ENCODE measurements around the gene MAP1LC3B.
A peak's percentile ranks its signal among the peaks of the same experiment; 100 is the strongest.

The MAP1LC3B gene

GRCh38 chr16:87350681-87351319 lies 41.3 kb upstream of the MAP1LC3B start:
- no peak overlapping the region for H2BK5ac ChIP-seq (ENCODE audit: low read length)
- H4K91ac ChIP-seq (ENCODE audit: low read depth, low read length, poor library complexity), result no peak overlapping the region
- no peak overlapping the region for H2AFZ ChIP-seq (ENCODE audit: low read length)
- H3K9me3 ChIP-seq (replicated peaks in 1 of 2; ENCODE audit: control insufficient read depth in 2 of 2, insufficient read depth in 1 of 2, low read depth in 1 of 2, low read length in 2 of 2), result peaks cover 0 to 2% of the 10 kb centered on the region in 2 donors
- no peak overlapping the region for H3K27ac ChIP-seq (replicated peaks; ENCODE audit: low read length)
- H2AK5ac ChIP-seq (ENCODE audit: low read depth, low read length), result no peak overlapping the region
- DNase-seq (ENCODE audit: low spot score), result no peak
- no peak overlapping the region for H3K4me3 ChIP-seq (ENCODE audit: low read length in 2 of 2)
- no peaks in the 10 kb centered on the region for H3K27me3 ChIP-seq (ENCODE audit: control insufficient read depth in 3 of 3, insufficient read depth in 3 of 3, low read depth in 1 of 3, low read length in 3 of 3)
- H3K36me3 ChIP-seq (replicated peaks in 1 of 2; ENCODE audit: control insufficient read depth in 2 of 2, insufficient read depth in 2 of 2, low read length in 2 of 2), result peaks cover 2 to 9% of the 10 kb centered on the region in 2 donors
- H2BK15ac ChIP-seq (ENCODE audit: low read length), result no peak overlapping the region
- H3K14ac ChIP-seq (ENCODE audit: low read length), result no peak overlapping the region
- no peak overlapping the region for H3K4ac ChIP-seq (ENCODE audit: low read length)
- H3K18ac ChIP-seq (ENCODE audit: low read length), result no peak overlapping the region
- H3K23ac ChIP-seq (ENCODE audit: low read depth, low read length, poor library complexity), result no peak overlapping the region
- H3K4me2 ChIP-seq (ENCODE audit: insufficient read depth, low read length, poor library complexity, severe bottlenecking), result no peak overlapping the region
- H2BK12ac ChIP-seq (ENCODE audit: low read length), result no peak overlapping the region
- no peak overlapping the region for H4K8ac ChIP-seq (ENCODE audit: low read depth, low read length)
- WGBS, 2 donors (ENCODE audit: extremely low coverage in 2 of 2, insufficient read length in 2 of 2, insufficient replicate concordance in 1 of 2), result no CpG with 5 or more reads among the region's 23 CpGs
- no peak overlapping the region for H2BK120ac ChIP-seq (ENCODE audit: low read depth, low read length)
- H3K4me1 ChIP-seq (ENCODE audit: control insufficient read depth in 2 of 2, insufficient read depth in 1 of 2, low read depth in 1 of 2, low read length in 2 of 2), result peaks cover 2 to 7% of the 10 kb centered on the region in 2 donors
- H3K9ac ChIP-seq (ENCODE audit: low read depth, low read length, poor library complexity), result no peak overlapping the region
- peaks cover 7% of the 10 kb centered on the region for H3K79me1 ChIP-seq (ENCODE audit: low read depth, low read length)

GRCh38 chr16:87351320-87351698 lies 40.8 kb upstream of the MAP1LC3B start:
- Histone ChIP-seq H2BK120ac (ENCODE audit: low read depth, low read length) (no peak overlapping the region), H3K27me3 (ENCODE audit: control insufficient read depth in 3 of 3, insufficient read depth in 3 of 3, low read depth in 1 of 3, low read length in 3 of 3) (no peaks in the 10 kb centered on the region), H3K4ac (ENCODE audit: low read length) (no peak overlapping the region), H3K9ac (ENCODE audit: low read depth, low read length, poor library complexity) (no peak overlapping the region), H3K4me2 (ENCODE audit: insufficient read depth, low read length, poor library complexity, severe bottlenecking) (no peak overlapping the region), H2BK12ac (ENCODE audit: low read length) (no peak overlapping the region), H3K27ac (replicated peaks; ENCODE audit: low read length) (no peak overlapping the region), H2AK5ac (ENCODE audit: low read depth, low read length) (no peak overlapping the region), H2BK15ac (ENCODE audit: low read length) (no peak overlapping the region), H3K79me1 (ENCODE audit: low read depth, low read length) (peaks cover 7% of the 10 kb centered on the region), H3K9me3 (replicated peaks in 1 of 2; ENCODE audit: control insufficient read depth in 2 of 2, insufficient read depth in 1 of 2, low read depth in 1 of 2, low read length in 2 of 2) (peaks cover 0 to 2% of the 10 kb centered on the region in 2 donors), H3K4me3 (ENCODE audit: low read length in 2 of 2) (no peak overlapping the region), H3K14ac (ENCODE audit: low read length) (no peak overlapping the region), H3K4me1 (ENCODE audit: control insufficient read depth in 2 of 2, insufficient read depth in 1 of 2, low read depth in 1 of 2, low read length in 2 of 2) (peaks cover 5 to 7% of the 10 kb centered on the region in 2 donors), H2AFZ (ENCODE audit: low read length) (no peak overlapping the region), H4K8ac (ENCODE audit: low read depth, low read length) (no peak overlapping the region), H3K18ac (ENCODE audit: low read length) (no peak overlapping the region), H2BK5ac (ENCODE audit: low read length) (no peak overlapping the region), H3K23ac (ENCODE audit: low read depth, low read length, poor library complexity) (no peak overlapping the region), H3K36me3 (replicated peaks in 1 of 2; ENCODE audit: control insufficient read depth in 2 of 2, insufficient read depth in 2 of 2, low read length in 2 of 2) (peaks cover 2 to 9% of the 10 kb centered on the region in 2 donors), H4K91ac (ENCODE audit: low read depth, low read length, poor library complexity) (no peak overlapping the region)
- WGBS, 2 donors (ENCODE audit: extremely low coverage in 2 of 2, insufficient read length in 2 of 2, insufficient replicate concordance in 1 of 2), result no CpG with 5 or more reads among the region's 9 CpGs
- no peak for DNase-seq (ENCODE audit: low spot score)

- Histone ChIP-seq H3K36me3 (replicated peaks in 1 of 2; ENCODE audit: control insufficient read depth in 2 of 2, insufficient read depth in 2 of 2, low read length in 2 of 2) (peaks cover 0 to 11% of the 10 kb centered on the region in 2 donors), H3K9ac (ENCODE audit: low read depth, low read length, poor library complexity) (no peak overlapping the region), H3K9me3 (replicated peaks in 1 of 2; ENCODE audit: control insufficient read depth in 2 of 2, insufficient read depth in 1 of 2, low read depth in 1 of 2, low read length in 2 of 2) (no peaks in the 10 kb centered on the region), H3K14ac (ENCODE audit: low read length) (no peak overlapping the region), H4K91ac (ENCODE audit: low read depth, low read length, poor library complexity) (no peak overlapping the region), H2BK12ac (ENCODE audit: low read length) (no peak overlapping the region), H3K23ac (ENCODE audit: low read depth, low read length, poor library complexity) (no peak overlapping the region), H3K4ac (ENCODE audit: low read length) (no peak overlapping the region), H3K4me2 (ENCODE audit: insufficient read depth, low read length, poor library complexity, severe bottlenecking) (no peak overlapping the region), H2BK120ac (ENCODE audit: low read depth, low read length) (no peak overlapping the region), H2BK5ac (ENCODE audit: low read length) (no peak overlapping the region), H3K27me3 (ENCODE audit: control insufficient read depth in 3 of 3, insufficient read depth in 3 of 3, low read depth in 1 of 3, low read length in 3 of 3) (no peaks in the 10 kb centered on the region), H3K79me1 (ENCODE audit: low read depth, low read length) (peaks cover 5% of the 10 kb centered on the region), H2AK5ac (ENCODE audit: low read depth, low read length) (peak overlapping the region; percentile 2), H2AFZ (ENCODE audit: low read length) (no peak overlapping the region), H3K27ac (replicated peaks; ENCODE audit: low read length) (no peak overlapping the region), H3K18ac (ENCODE audit: low read length) (peak overlapping the region; percentile 44), H3K4me3 (ENCODE audit: low read length in 2 of 2) (no peak overlapping the region), H4K8ac (ENCODE audit: low read depth, low read length) (no peak overlapping the region), H3K4me1 (ENCODE audit: control insufficient read depth in 2 of 2, insufficient read depth in 1 of 2, low read depth in 1 of 2, low read length in 2 of 2) (peaks cover 9% of the 10 kb centered on the region in 2 donors), H2BK15ac (ENCODE audit: low read length) (no peak overlapping the region)
- no CpG with 5 or more reads among the region's 15 CpGs for WGBS, 2 donors (ENCODE audit: extremely low coverage in 2 of 2, insufficient read length in 2 of 2, insufficient replicate concordance in 1 of 2)
- no peak for DNase-seq (ENCODE audit: low spot score)
Measured at GRCh38 chr16:87352818-87353217, 39.3 kb upstream of the MAP1LC3B start.

GRCh38 chr16:87353613-87354012 lies 38.5 kb upstream of the MAP1LC3B start:
- Histone ChIP-seq H3K23ac (ENCODE audit: low read depth, low read length, poor library complexity) (no peak overlapping the region), H2AK5ac (ENCODE audit: low read depth, low read length) (peak overlapping the region; percentile 2), H3K9ac (ENCODE audit: low read depth, low read length, poor library complexity) (no peak overlapping the region), H2BK15ac (ENCODE audit: low read length) (peak overlapping the region; percentile 39), H3K4me3 (ENCODE audit: low read length in 2 of 2) (no peak overlapping the region), H3K4me1 (ENCODE audit: control insufficient read depth in 2 of 2, insufficient read depth in 1 of 2, low read depth in 1 of 2, low read length in 2 of 2) (peaks cover 9 to 10% of the 10 kb centered on the region in 2 donors), H3K9me3 (replicated peaks in 1 of 2; ENCODE audit: control insufficient read depth in 2 of 2, insufficient read depth in 1 of 2, low read depth in 1 of 2, low read length in 2 of 2) (peaks cover 0 to 2% of the 10 kb centered on the region in 2 donors), H3K79me1 (ENCODE audit: low read depth, low read length) (peaks cover 1% of the 10 kb centered on the region), H3K18ac (ENCODE audit: low read length) (peak overlapping the region; percentile 32), H3K36me3 (replicated peaks in 1 of 2; ENCODE audit: control insufficient read depth in 2 of 2, insufficient read depth in 2 of 2, low read length in 2 of 2) (peaks cover 5 to 19% of the 10 kb centered on the region in 2 donors), H3K4ac (ENCODE audit: low read length) (no peak overlapping the region), H3K27ac (replicated peaks; ENCODE audit: low read length) (no peak overlapping the region), H3K27me3 (ENCODE audit: control insufficient read depth in 3 of 3, insufficient read depth in 3 of 3, low read depth in 1 of 3, low read length in 3 of 3) (no peaks in the 10 kb centered on the region), H2BK5ac (ENCODE audit: low read length) (no peak overlapping the region), H3K4me2 (ENCODE audit: insufficient read depth, low read length, poor library complexity, severe bottlenecking) (no peak overlapping the region), H3K14ac (ENCODE audit: low read length) (no peak overlapping the region), H2AFZ (ENCODE audit: low read length) (no peak overlapping the region), H2BK120ac (ENCODE audit: low read depth, low read length) (no peak overlapping the region), H4K91ac (ENCODE audit: low read depth, low read length, poor library complexity) (no peak overlapping the region), H2BK12ac (ENCODE audit: low read length) (peak overlapping the region; percentile 32), H4K8ac (ENCODE audit: low read depth, low read length) (no peak overlapping the region)
- DNase-seq (ENCODE audit: low spot score), result no peak
- no CpG with 5 or more reads among the region's 17 CpGs for WGBS, 2 donors (ENCODE audit: extremely low coverage in 2 of 2, insufficient read length in 2 of 2, insufficient replicate concordance in 1 of 2)
